T-cell (primary cell): ENCODE measurements around the gene CSF1R. TPM values are rescaled to one million over a fixed set of nuclear protein-coding genes. Genes with fewer than 3 reads are reported as not detected.

Experiments used
- ATAC-seq, 4 experiments: fragments of 200-7000 bp in 3 of 4; fragments of 150-1000 bp in 1 of 4; cut with Tn5 transposase; replicated peaks in 1 of 4; 1 replicate in 3 of 4; 2 replicates in 1 of 4; pipeline ENCODE4 v1.10.0; 2021; ENCODE audit warnings: moderate library complexity in 3 of 4, mild to moderate bottlenecking in 2 of 4, moderate number of reproducible peaks in 1 of 4
- CTCF ChIA-PET, 2 donors: fragments of 300-600 bp; sonication (Branson Sonifier 250); formaldehyde crosslinking; loops; one replicate each; lab custom pipeline; 2022; ENCODE audit warnings: antibody characterized with exemption in 2 of 2; lab: Charles Lee
- POLR2A ChIA-PET, 2 donors: fragments of 300-600 bp; sonication (Branson Sonifier 250); formaldehyde crosslinking; loops; one replicate each; lab custom pipeline; 2022; ENCODE audit warnings: antibody characterized with exemption in 2 of 2; lab: Charles Lee
- DNase-seq, 35 experiments: peaks; one replicate each; pipeline versions ENCODE4 v3.0.0 to v3.0.0-alpha.2; 2013 to 2023
- H3K27ac ChIP-seq: one replicate; pipeline ENCODE4 v1.5.1; 2013; ENCODE audit warnings: low read length
- H3K27me3 ChIP-seq, 2 experiments: replicated peaks in 1 of 2; 1 replicate in 1 of 2; 2 replicates in 1 of 2; pipeline versions ENCODE4 v1.6.1 to v1.7.0; 2013; ENCODE audit warnings: low read length in 1 of 2, mixed read lengths in 1 of 2; ENCODE audit not compliant: control insufficient read depth in 2 of 2, insufficient read depth in 2 of 2; ENCODE audit errors: extremely low read depth in 1 of 2
- H3K36me3 ChIP-seq, 2 donors: 1 replicate in 1 of 2; 2 replicates in 1 of 2; pipeline versions ENCODE4 v1.6.1 to v1.7.0; 2013; ENCODE audit warnings: low read length in 1 of 2; ENCODE audit not compliant: control insufficient read depth in 2 of 2, insufficient read depth in 1 of 2; ENCODE audit errors: extremely low read depth in 1 of 2
- H3K4me1 ChIP-seq, 2 experiments: 1 replicate in 1 of 2; 2 replicates in 1 of 2; pipeline versions ENCODE4 v1.6.1 to v1.7.0; 2013; ENCODE audit warnings: low read length in 2 of 2, mixed read lengths in 1 of 2; ENCODE audit not compliant: insufficient read depth in 2 of 2, control insufficient read depth in 1 of 2; ENCODE audit errors: extremely low read depth in 1 of 2
- H3K4me3 ChIP-seq, 2 donors: 1 replicate in 1 of 2; 2 replicates in 1 of 2; pipeline versions ENCODE4 v1.5.1 to v1.7.0; 2013; ENCODE audit warnings: mild to moderate bottlenecking in 2 of 2, low read length in 1 of 2, moderate library complexity in 1 of 2; ENCODE audit not compliant: control insufficient read depth in 1 of 2; ENCODE audit errors: extremely low read depth in 1 of 2
- H3K9me3 ChIP-seq: 2 replicates; pipeline ENCODE4 v1.7.0; 2013
- H3K27ac Mint-ChIP-seq, 2 donors: one replicate each; pipeline ENCODE4 v1.8.0; 2020 to 2021; ENCODE audit warnings: mild to moderate bottlenecking in 2 of 2, mixed read lengths in 2 of 2
- H3K27me3 Mint-ChIP-seq, 2 donors: one replicate each; pipeline ENCODE4 v1.8.0; 2021 to 2022; ENCODE audit warnings: mixed read lengths in 2 of 2
- H3K36me3 Mint-ChIP-seq: one replicate; pipeline ENCODE4 v1.8.0; 2021; ENCODE audit warnings: mixed read lengths
- H3K4me1 Mint-ChIP-seq, 3 donors: one replicate each; pipeline ENCODE4 v1.8.0; 2020 to 2022; ENCODE audit warnings: mixed read lengths in 3 of 3, mild to moderate bottlenecking in 1 of 3
- H3K4me3 Mint-ChIP-seq, 3 donors: one replicate each; pipeline ENCODE4 v1.8.0; 2020 to 2022; ENCODE audit warnings: mild to moderate bottlenecking in 3 of 3, mixed read lengths in 3 of 3, moderate library complexity in 3 of 3
- H3K9me3 Mint-ChIP-seq, 3 donors: one replicate each; pipeline ENCODE4 v1.8.0; 2020 to 2022; ENCODE audit warnings: mixed read lengths in 3 of 3
- WGBS: methylation state at CpG from one replicate; pipeline ENCODE4 v1.1.5; 2013; ENCODE audit warnings: missing lambda C conversion rate; ENCODE audit not compliant: insufficient coverage; 5-methylcytosine and 5-hydroxymethylcytosine counted together
- total RNA-seq, 35 experiments: library from RNA in 6 of 35; stranded (reverse) in 6 of 35; fragments of 120-200 nt in 1 of 35; gene quantifications; one replicate each; pipeline versions ENCODE4 v1.2.1 to v1.2.4 and lab custom pipeline; 2013 to 2026

CSF1R gene
- total RNA-seq, 5 donors from 2014 or later (not counting 1 experiment from before 2014, with no cell fraction given) = 0.36 to 0.95 (median 0.58) TPM; not detected in 1

GRCh38 chr5:150112201-150113046 lies 26.1 kb upstream of the CSF1R start:
- Histone ChIP-seq H3K27ac (no peak overlapping the region), H3K4me3 (no peak overlapping the region), H3K4me1 (no peaks in the 10 kb centered on the region), H3K9me3 (no peaks in the 10 kb centered on the region), H3K27me3 (peaks cover 0 to 19% of the 10 kb centered on the region in 2 experiments), H3K36me3 (no peaks in the 10 kb centered on the region)
- Mint-ChIP-seq H3K9me3 (no peaks in the 10 kb centered on the region), H3K36me3 (no peaks in the 10 kb centered on the region), H3K4me1 (no peaks in the 10 kb centered on the region), H3K27ac (no peak overlapping the region), H3K27me3 (peaks cover 0 to 8% of the 10 kb centered on the region in 2 donors), H3K4me3 (no peak overlapping the region)
- ChIA-PET CTCF (no interaction called here), POLR2A (no interaction called here)
- peak in 1 of 35 experiments; percentile 4 for DNase-seq
- 76% methylated on average over 5 of the region's 6 CpGs for WGBS
- ATAC-seq = no peak

- POLR2A ChIA-PET = no interaction called here
- H3K4me3 ChIP-seq = no peak overlapping the region
- Mint-ChIP-seq H3K4me3 (no peak overlapping the region), H3K4me1 (no peaks in the 10 kb centered on the region), H3K9me3 (no peaks in the 10 kb centered on the region), H3K27ac (no peak overlapping the region), H3K36me3 (no peaks in the 10 kb centered on the region), H3K27me3 (peaks cover 0 to 8% of the 10 kb centered on the region in 2 donors)
- ATAC-seq = no peak
- H3K36me3 ChIP-seq = no peaks in the 10 kb centered on the region
- peaks cover 0 to 19% of the 10 kb centered on the region in 2 experiments for H3K27me3 ChIP-seq
- H3K27ac ChIP-seq = no peak overlapping the region
- WGBS = 93% methylated on average over 4 of the region's 8 CpGs
- CTCF ChIA-PET = no interaction called here
- H3K9me3 ChIP-seq = no peaks in the 10 kb centered on the region
- no peak for DNase-seq
- no peaks in the 10 kb centered on the region for H3K4me1 ChIP-seq
These were observed 24.8 kb upstream of the CSF1R start for GRCh38 chr5:150111122-150111521.

GRCh38 chr5:150109921-150110320 lies 23.6 kb upstream of the CSF1R start:
- H3K36me3 Mint-ChIP-seq = no peaks in the 10 kb centered on the region
- H3K4me1 Mint-ChIP-seq = no peaks in the 10 kb centered on the region
- Histone ChIP-seq H3K36me3 (no peaks in the 10 kb centered on the region), H3K27me3 (peaks cover 0 to 16% of the 10 kb centered on the region in 2 experiments), H3K27ac (no peak overlapping the region), H3K9me3 (no peaks in the 10 kb centered on the region), H3K4me1 (no peaks in the 10 kb centered on the region), H3K4me3 (no peak overlapping the region)
- no peak for ATAC-seq
- 48% methylated on average over 4 of the region's 4 CpGs for WGBS
- H3K27ac Mint-ChIP-seq = no peak overlapping the region
- no peak for DNase-seq
- H3K9me3 Mint-ChIP-seq = no peaks in the 10 kb centered on the region
- CTCF ChIA-PET = no interaction called here
- no peak overlapping the region for H3K4me3 Mint-ChIP-seq
- peaks cover 0 to 8% of the 10 kb centered on the region in 2 donors for H3K27me3 Mint-ChIP-seq
- POLR2A ChIA-PET = no interaction called here

- no peak overlapping the region for H3K27ac Mint-ChIP-seq
- no peaks in the 10 kb centered on the region for H3K9me3 Mint-ChIP-seq
- no peak for DNase-seq
- H3K4me1 ChIP-seq = no peaks in the 10 kb centered on the region
- peaks cover 0 to 13% of the 10 kb centered on the region in 2 experiments for H3K27me3 ChIP-seq
- ChIA-PET POLR2A (no interaction called here), CTCF (interaction anchor here in 1 of 2 donors (0.6 kb wide), 1 partner anchor 205 kb away, joined by 3 read pairs; no protein-coding TSS in a partner anchor)
- H3K4me3 Mint-ChIP-seq = no peak overlapping the region
- no peaks in the 10 kb centered on the region for H3K9me3 ChIP-seq
- no peak for ATAC-seq
- no peaks in the 10 kb centered on the region for H3K36me3 Mint-ChIP-seq
- no peak overlapping the region for H3K4me3 ChIP-seq
- peaks cover 0 to 8% of the 10 kb centered on the region in 2 donors for H3K27me3 Mint-ChIP-seq
- no peaks in the 10 kb centered on the region for H3K4me1 Mint-ChIP-seq
- no peak overlapping the region for H3K27ac ChIP-seq
- H3K36me3 ChIP-seq = no peaks in the 10 kb centered on the region
- WGBS = 100% methylated on average over 1 of the region's 11 CpGs
These were observed 22.6 kb upstream of the CSF1R start for GRCh38 chr5:150108711-150109514.

- Mint-ChIP-seq H3K27me3 (peaks cover 0 to 8% of the 10 kb centered on the region in 2 donors), H3K4me3 (no peak overlapping the region), H3K27ac (no peak overlapping the region), H3K9me3 (no peaks in the 10 kb centered on the region), H3K4me1 (no peaks in the 10 kb centered on the region), H3K36me3 (no peaks in the 10 kb centered on the region)
- 85% methylated on average over 4 of the region's 4 CpGs for WGBS
- Histone ChIP-seq H3K27ac (no peak overlapping the region), H3K27me3 (peaks cover 0 to 15% of the 10 kb centered on the region in 2 experiments), H3K4me3 (no peak overlapping the region), H3K9me3 (no peaks in the 10 kb centered on the region), H3K36me3 (no peaks in the 10 kb centered on the region), H3K4me1 (no peaks in the 10 kb centered on the region)
- POLR2A ChIA-PET = no interaction called here
- ATAC-seq (no peak), DNase-seq (no peak)
- CTCF ChIA-PET = interaction anchor here in 1 of 2 donors (0.6 kb wide), 1 partner anchor 206 kb away, joined by 3 read pairs; no protein-coding TSS in a partner anchor
These were observed 21.6 kb upstream of the CSF1R start for GRCh38 chr5:150107909-150108447.

GRCh38 chr5:150106674-150107426 lies 20.5 kb upstream of the CSF1R start:
- Histone ChIP-seq H3K4me3 (no peak overlapping the region), H3K4me1 (no peaks in the 10 kb centered on the region), H3K36me3 (no peaks in the 10 kb centered on the region), H3K27me3 (peaks cover 0 to 11% of the 10 kb centered on the region in 2 experiments), H3K27ac (no peak overlapping the region), H3K9me3 (no peaks in the 10 kb centered on the region)
- Mint-ChIP-seq H3K27ac (no peak overlapping the region), H3K36me3 (no peaks in the 10 kb centered on the region), H3K27me3 (peaks cover 0 to 8% of the 10 kb centered on the region in 2 donors), H3K4me1 (no peaks in the 10 kb centered on the region), H3K9me3 (no peaks in the 10 kb centered on the region), H3K4me3 (no peak overlapping the region)
- ChIA-PET POLR2A (no interaction called here), CTCF (no interaction called here)
- ATAC-seq (no peak), DNase-seq (no peak)
- WGBS = 100% methylated on average over 1 of the region's 4 CpGs
